Daoy (cell line): ENCODE results near the gene ZIC1. TPM values are rescaled to one million over a fixed set of nuclear protein-coding genes. Genes with fewer than 3 reads are reported as not detected.

Experiments used
- DNase-seq: peaks from one replicate; pipeline ENCODE4 v3.0.0-alpha.2; 2015; ENCODE audit warnings: low read depth
- total RNA-seq: library from RNA; depleted of rRNA; stranded (reverse); fragments of >200 nt; shearing (Covaris generic); gene quantifications from 2 replicates; pipeline ENCODE4 v1.2.3, GENCODE V29; 2014

ZIC1 gene
- total RNA-seq, 1 experiment from 2014 or later = 10.3 TPM

DNA sequence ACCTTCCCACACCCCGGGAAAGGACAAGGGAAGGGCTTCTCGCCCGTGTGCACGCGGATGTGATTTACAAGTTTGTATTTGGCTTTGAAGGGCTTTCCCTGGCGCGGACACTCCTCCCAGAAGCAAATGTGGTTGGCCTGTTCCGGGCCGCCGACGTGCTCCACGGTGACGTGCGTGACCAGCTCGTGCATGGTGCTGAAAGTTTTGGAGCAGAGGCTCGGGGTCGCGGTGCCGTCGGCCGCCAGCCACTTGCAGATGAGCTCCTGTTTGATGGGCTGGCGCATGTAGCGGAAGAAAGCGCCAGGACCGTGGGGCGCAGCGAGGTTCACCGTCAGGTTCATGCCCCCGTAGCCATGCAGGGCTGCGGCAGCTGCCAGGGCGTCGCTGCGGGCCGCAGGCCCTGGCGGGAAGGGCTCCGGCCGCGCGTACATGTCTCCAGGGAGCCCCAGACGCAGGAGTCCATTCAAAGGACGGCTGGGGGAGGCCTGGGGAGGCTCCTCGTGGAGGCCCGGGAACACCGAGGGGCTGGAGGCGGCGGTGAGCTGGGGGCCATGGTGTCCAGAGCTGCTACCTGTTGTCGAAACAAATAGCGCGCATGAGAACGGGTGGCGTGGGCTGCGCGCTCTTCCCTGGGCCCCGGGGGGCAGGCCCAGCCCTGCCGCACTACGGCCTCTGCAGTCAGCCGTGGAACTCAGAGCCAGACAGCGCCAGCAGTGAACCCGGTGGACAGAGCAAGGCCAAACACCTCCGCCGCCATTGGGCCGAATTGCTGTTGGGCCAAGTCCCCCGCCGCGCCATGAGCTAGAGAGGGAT is 13.1 kb upstream of the ZIC1 start:
- DNase-seq = no peak

DNA sequence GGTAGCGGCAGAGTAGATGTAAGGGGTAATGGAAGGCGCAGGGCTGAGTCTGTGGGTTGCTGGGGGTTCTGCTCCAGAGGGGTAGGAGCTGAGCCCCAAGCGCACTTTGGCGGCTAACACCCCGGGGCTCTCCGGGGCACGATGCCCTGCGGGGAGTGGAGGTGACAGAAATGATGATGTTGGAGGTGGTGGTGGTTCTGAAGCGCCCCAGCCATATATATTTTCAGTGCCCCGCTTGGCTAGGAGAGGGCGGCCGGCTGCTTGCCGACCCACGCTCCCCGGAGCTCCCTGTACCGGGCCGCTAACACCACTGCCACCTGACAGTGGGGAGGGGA is 12.5 kb upstream of the ZIC1 start:
- no peak for DNase-seq

DNA sequence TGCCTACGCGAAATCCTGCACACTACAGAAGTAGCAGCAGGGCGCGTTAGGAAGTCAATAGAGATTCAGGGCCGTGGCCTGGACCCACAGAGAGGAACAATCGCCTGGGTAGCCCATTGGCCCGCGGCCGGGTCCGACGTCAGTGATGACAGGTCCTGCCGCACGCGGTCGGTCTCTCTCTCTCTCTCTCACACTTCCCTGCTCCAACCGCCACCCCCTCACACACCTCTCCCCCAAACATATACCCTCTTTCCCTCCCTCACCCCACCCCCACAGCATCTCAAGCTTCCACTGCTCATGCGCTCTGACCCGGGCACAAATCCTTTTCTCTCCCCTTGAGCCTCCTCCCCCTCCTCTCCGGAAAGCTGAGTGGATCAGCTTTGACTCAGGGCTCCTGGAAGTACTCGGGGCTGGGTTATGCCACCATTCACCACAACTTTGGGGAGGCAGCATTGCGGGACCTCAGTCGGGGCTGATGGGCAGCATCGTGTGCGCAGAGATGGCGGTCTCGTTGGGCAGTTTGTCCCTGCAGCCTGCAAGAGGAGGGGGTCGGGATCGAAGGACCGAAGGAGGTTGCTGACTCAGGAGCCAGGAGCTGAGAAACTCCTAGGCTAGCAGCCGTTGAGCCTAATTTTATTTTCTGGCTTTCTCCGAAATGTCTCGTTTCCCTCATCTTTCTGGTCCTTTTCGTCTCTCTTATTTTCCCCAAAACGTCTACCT is 11.8 kb upstream of the ZIC1 start:
- no peak for DNase-seq

DNA sequence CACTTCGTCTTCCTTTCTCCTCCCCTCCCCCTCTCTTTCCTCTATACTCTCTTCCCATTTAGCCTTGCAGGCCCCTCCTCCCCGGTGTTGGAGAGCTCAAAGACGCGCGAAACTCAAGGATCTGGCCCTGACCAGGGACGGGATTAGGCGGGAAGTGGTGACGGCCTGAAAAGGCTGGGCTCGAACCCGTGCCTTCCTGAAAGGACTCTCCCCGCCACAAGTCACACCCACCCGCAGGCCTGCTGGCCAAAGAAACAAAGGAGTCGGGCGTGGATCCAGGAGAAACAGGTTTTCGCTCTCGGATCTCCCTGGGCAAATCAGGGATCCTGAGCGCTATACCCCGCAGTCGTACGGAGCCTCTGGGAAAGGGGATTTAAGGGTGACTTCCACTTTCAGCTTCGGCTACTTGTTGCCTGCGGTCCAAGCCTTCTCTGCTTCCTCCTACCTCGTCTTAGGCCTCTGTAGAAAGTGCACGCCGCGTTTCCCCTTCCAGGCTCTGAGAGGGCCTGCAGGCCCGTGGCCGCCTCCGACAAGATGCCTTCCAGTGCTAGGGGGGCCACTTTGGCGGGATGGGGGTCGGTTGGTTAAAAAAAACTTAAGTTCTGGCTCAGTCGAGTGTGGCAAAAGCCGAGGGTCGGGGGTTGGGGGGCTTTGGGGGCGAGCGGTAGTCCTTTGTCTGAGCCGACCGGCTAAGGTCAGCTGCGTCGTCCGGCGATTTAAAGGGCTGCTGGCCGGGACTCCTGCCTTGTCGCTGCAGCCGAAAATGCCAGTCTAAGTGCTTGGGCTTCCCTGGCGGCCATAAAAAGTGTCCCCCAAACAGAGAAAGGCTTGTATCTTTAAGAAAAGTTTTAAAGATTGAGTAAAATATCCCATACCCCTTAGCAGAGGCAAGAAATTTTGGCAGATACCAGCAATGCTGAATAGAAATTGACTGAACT is 11.0 kb upstream of the ZIC1 start:
- DNase-seq = no peak

GRCh38 chr3:147398813-147399534 is 10.2 kb upstream of the ZIC1 start:
- DNase-seq = no peak

- DNase-seq = no peak
Observed at GRCh38 chr3:147400111-147400510, 9.1 kb upstream of the ZIC1 start.

DNA sequence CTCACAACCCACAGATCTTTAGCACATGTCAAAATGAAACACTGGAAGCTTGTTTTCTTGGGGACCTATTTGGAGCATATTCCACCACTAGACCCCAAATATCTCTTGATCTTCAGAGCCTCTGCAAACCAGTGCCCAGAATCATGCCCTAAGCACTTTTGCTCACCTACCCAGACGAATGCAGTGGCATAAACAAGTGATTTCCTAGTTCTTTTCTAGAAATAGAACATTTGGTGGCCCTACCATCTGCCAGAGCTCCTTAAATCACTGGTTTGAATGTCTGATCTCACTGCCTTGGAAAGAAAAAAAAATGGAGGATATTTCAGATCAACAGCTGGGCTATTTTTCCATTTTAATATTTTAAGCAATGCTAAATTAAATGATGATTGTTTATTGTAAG is 8.2 kb upstream of the ZIC1 start:
- no peak for DNase-seq

DNA sequence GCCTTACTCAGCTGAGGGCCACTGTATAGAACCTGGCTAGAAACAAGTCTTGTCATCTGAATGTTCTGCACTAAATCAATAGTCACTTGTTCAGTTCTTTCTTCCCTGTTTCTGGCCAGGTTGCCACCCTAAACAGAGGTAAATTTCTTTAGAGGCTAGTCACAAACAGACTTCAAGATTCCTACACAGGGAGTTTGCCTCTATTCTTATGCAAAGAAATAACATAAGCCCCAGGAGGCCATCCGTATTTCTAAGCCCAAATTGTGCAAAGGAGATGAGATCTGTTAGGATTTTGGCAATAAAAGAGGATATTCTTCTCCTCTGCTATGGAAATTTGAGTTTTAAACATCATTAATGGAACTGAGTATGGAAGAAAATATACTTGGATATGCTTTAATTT is 7.7 kb upstream of the ZIC1 start:
- DNase-seq = no peak

DNA sequence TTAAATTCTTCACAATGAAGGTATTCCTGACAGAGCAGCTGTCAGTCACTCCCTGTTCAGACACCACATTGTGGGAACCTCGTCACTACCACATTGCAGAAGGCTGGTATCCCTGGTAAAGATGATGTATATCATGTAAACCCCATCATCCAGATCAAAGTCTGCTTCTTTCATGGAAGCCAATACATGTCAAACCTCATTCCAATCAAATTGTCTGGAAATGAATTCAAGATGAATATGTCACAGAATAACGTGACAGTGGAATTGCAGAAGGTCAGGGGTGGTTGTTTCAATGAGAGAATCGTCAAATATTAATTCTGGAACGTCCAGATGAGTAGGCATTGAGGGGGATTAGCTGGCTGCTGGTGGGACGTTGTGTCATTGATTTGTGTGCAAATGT is 7.0 kb upstream of the ZIC1 start:
- DNase-seq = no peak

DNA sequence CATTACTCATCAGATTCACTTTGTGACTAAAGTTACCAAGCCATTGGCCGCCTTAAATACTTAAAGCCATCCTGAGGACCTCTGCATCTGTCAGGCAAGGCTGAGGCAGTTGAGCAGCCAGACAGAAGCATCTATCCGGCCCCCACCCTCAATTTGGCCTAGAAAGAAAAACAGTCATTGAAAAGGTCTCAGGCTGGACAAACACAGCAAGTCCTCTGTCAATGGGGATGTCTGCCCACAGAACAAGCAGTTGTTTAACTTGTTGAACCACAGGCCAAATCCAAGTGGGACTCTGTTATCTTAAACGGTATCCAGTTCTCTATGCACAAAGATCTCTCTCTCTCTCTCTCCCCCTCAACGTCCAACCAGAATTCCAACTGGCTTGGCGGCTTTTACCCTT is 5.7 kb upstream of the ZIC1 start:
- no peak for DNase-seq

- no peak for DNase-seq
Observed at GRCh38 chr3:147404000-147404799, 5.0 kb upstream of the ZIC1 start.

GRCh38 chr3:147404800-147405230 is 4.3 kb upstream of the ZIC1 start:
- DNase-seq = no peak

- no peak for DNase-seq
Observed at GRCh38 chr3:147405231-147406027, 3.7 kb upstream of the ZIC1 start.

- DNase-seq = peak; percentile 53
Observed at GRCh38 chr3:147406028-147406931, 2.9 kb upstream of the ZIC1 start, which contains the start of gene ZIC4. Gene ZIC4 (minus strand): TSS chr3:147406543. CDS start chr3:147402797, 3,746 bp downstream.

- peak; percentile 68 for DNase-seq
Observed at GRCh38 chr3:147407114-147407497, 2.1 kb upstream of the ZIC1 start.

- DNase-seq = peak; percentile 42
Observed at GRCh38 chr3:147407498-147408187, 1.5 kb upstream of the ZIC1 start.

DNA sequence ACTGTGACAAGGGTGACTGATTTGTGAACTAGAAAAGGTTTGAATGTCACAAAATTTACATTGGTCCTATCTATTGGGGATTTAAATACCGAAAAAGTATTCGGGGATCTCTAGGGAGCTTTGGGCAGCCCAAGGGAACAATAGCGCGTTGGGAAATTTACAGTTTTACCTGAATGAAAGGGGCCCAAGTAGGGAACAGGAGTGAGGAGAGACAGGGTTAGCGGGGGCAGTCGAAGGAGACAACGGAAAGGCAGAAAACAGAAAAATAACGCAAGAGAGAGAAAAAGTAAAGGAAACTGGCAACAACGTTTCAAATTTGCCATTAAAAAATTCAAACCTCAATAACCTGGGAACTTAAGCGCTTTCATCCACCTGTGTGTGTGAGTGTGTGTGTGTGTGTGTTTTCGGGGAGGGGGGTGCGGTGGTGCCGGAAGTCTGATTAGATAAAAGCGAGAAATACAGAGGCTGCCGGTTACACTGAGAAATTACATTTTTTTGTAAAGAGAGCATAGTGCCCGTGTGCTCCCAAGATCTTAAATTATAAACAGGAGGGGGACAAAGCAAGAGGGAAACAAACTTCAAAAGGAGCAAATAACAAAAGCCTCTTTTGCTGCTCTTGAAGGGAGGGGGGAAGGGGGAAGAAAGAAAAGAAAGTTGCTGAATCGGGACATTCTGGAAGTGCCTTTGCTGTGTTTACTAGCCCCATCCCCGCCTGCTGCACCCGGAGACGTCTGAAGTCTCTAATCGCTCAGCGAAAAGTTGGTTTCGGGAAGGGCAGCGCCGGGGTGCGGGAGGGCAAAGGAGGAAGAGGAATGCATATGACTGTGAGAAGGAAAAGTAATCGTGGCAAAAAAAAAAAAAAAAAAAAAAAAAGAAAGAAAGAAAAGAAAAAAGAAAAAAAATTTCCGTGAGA is 721 bp upstream of the ZIC1 start:
- peak; percentile 49 for DNase-seq
